HCT116 (cell line): ENCODE measurements around the gene YTHDC2. TPM values are rescaled to one million over a fixed set of nuclear protein-coding genes. Genes with fewer than 3 reads are reported as not detected.

Experiments used
- ATAC-seq: fragments of 200-7000 bp; cut with Tn5 transposase; 2 replicates; pipeline ENCODE4 v1.9.1; 2020; ENCODE audit warnings: mild to moderate bottlenecking, moderate library complexity
- BruUV-seq: library from RNA; stranded (reverse); fragments of 400-500 nt; replicated peaks from 2 replicates; lab custom pipeline; 2021; lab: Mats Ljungman, UMichigan
- CTCF ChIA-PET: fragments of 300-600 bp; sonication (Branson Sonifier 250); formaldehyde crosslinking; loops from one replicate; lab custom pipeline; 2021; ENCODE audit warnings: antibody characterized with exemption; lab: Charles Lee
- POLR2A ChIA-PET: fragments of 300-600, 350-600 bp; sonication (Branson Sonifier 250); formaldehyde crosslinking; loops from one replicate; lab custom pipeline; 2021; ENCODE audit warnings: antibody characterized with exemption; lab: Charles Lee
- RAD21 ChIA-PET, 2 experiments: fragments of 300-600 bp; sonication (Branson Sonifier 250); formaldehyde crosslinking; loops; one replicate each; lab custom pipeline; 2023; ENCODE audit warnings: low total read pairs in 2 of 2; ENCODE audit not compliant: uncharacterized antibody in 2 of 2, unreplicated experiment in 2 of 2, low non-redundant PET in 1 of 2; lab: Charles Lee
- DNase-seq: peaks from one replicate; pipeline ENCODE4 v3.0.0-alpha.2; 2010; ENCODE audit warnings: low read depth, low spot score
- H2AFZ ChIP-seq: fragments of 200-600 bp; shearing (Covaris generic), sonication (generic); 2 replicates; pipeline ENCODE4 v1.6.1; 2017; ENCODE audit warnings: low read depth, mixed run types, mixed read lengths, antibody characterized with exemption, low read length; ENCODE audit not compliant: poor library complexity, severe bottlenecking
- H3K27ac ChIP-seq: 2 replicates; pipeline ENCODE4 v1.5.1; 2012; ENCODE audit warnings: low read depth, low read length
- H3K27me3 ChIP-seq: fragments of 200-600 bp; sonication (generic); 2 replicates; pipeline ENCODE4 v1.6.1; 2016; ENCODE audit warnings: mixed run types, low read length, mixed read lengths; ENCODE audit not compliant: insufficient read depth
- H3K36me3 ChIP-seq, 2 experiments: fragments of 200-500 bp in 1 of 2; fragments of 200-600 bp in 1 of 2; sonication (Bioruptor generic) in 1 of 2; sonication (generic) in 1 of 2; 2 replicates each; pipeline versions ENCODE4 v1.5.1 to v1.6.1; 2014 to 2016; ENCODE audit warnings: low read length in 2 of 2, inconsistent platforms in 1 of 2, mixed read lengths in 1 of 2, mixed run types in 1 of 2; ENCODE audit not compliant: insufficient read depth in 2 of 2, control insufficient read depth in 1 of 2
- H3K4me1 ChIP-seq, 2 experiments: fragments of 200-600 bp in 1 of 2; sonication (generic) in 1 of 2; 2 replicates each; pipeline versions ENCODE4 v1.5.1 to v1.6.1; 2012 to 2017; ENCODE audit warnings: low read length in 2 of 2, inconsistent platforms in 1 of 2, mild to moderate bottlenecking in 1 of 2, mixed read lengths in 1 of 2, mixed run types in 1 of 2, moderate library complexity in 1 of 2; ENCODE audit not compliant: insufficient read depth in 2 of 2, control insufficient read depth in 1 of 2
- H3K4me2 ChIP-seq: fragments of 200-600 bp; sonication (generic); 2 replicates; pipeline ENCODE4 v1.6.1; 2017; ENCODE audit warnings: mixed run types, low read length, mixed read lengths
- H3K4me3 ChIP-seq, 2 experiments: fragments of 200-600 bp in 1 of 2; sonication (generic) in 1 of 2; replicated peaks in 1 of 2; 2 replicates each; pipeline ENCODE4 v1.5.1; 2011 to 2016; ENCODE audit warnings: low read length in 2 of 2, control low read depth in 1 of 2, low read depth in 1 of 2, mild to moderate bottlenecking in 1 of 2, mixed read lengths in 1 of 2, mixed run types in 1 of 2
- H3K79me2 ChIP-seq: fragments of 200-600 bp; sonication (generic); 2 replicates; pipeline ENCODE4 v1.6.1; 2017; ENCODE audit warnings: mild to moderate bottlenecking, mixed run types, low read length, moderate library complexity, mixed read lengths; ENCODE audit not compliant: insufficient read depth
- H3K9ac ChIP-seq: fragments of 200-600 bp; sonication (generic); 2 replicates; pipeline ENCODE4 v1.6.1; 2016; ENCODE audit warnings: low read length, mixed read lengths
- H3K9me2 ChIP-seq: fragments of 200-600 bp; sonication (generic), shearing (Covaris generic); 2 replicates; pipeline ENCODE4 v1.6.1; 2017; ENCODE audit warnings: mixed run types, mild to moderate bottlenecking, moderate library complexity; ENCODE audit not compliant: insufficient read depth
- H3K9me3 ChIP-seq, 2 experiments: fragments of 200-500 bp in 1 of 2; fragments of 200-600 bp in 1 of 2; sonication (Bioruptor generic) in 1 of 2; sonication (generic) in 1 of 2; 2 replicates each; pipeline ENCODE4 v1.6.1; 2014 to 2017; ENCODE audit warnings: low read length in 2 of 2, mixed read lengths in 2 of 2, inconsistent platforms in 1 of 2, low read depth in 1 of 2, mild to moderate bottlenecking in 1 of 2, mixed run types in 1 of 2, moderate library complexity in 1 of 2; ENCODE audit not compliant: control insufficient read depth in 1 of 2, insufficient read depth in 1 of 2
- H4K20me1 ChIP-seq: fragments of 200-600 bp; sonication (generic), shearing (Covaris generic); 2 replicates; pipeline ENCODE4 v1.6.1; 2017; ENCODE audit warnings: mixed run types, mild to moderate bottlenecking, moderate library complexity; ENCODE audit not compliant: insufficient read depth
- ATF3 ChIP-seq: IDR thresholded peaks from 2 replicates; pipeline ENCODE4 v1.6.1; 2012
- CBX3 ChIP-seq: IDR thresholded peaks from 2 replicates; pipeline ENCODE4 v1.6.1; 2012; ENCODE audit warnings: low read depth
- EGR1 ChIP-seq: IDR thresholded peaks from 2 replicates; pipeline ENCODE4 v1.6.1; 2012; ENCODE audit warnings: low read depth
- EZH2 ChIP-seq: fragments of 200-600 bp; sonication (generic); IDR thresholded peaks from 2 replicates; pipeline ENCODE4 v1.6.1; 2017; ENCODE audit warnings: antibody characterized with exemption, mixed run types
- FOSL1 ChIP-seq: IDR thresholded peaks from 2 replicates; pipeline ENCODE4 v1.6.1; 2012; ENCODE audit warnings: low read depth
- JUND ChIP-seq: IDR thresholded peaks from 2 replicates; pipeline ENCODE4 v1.6.1; 2012
- POLR2A ChIP-seq: IDR thresholded peaks from 2 replicates; pipeline ENCODE4 v1.7.0; 2011; ENCODE audit warnings: borderline replicate concordance; ENCODE audit not compliant: insufficient read depth, insufficient read length; ENCODE audit errors: extremely low read depth
- POLR2AphosphoS5 ChIP-seq: IDR thresholded peaks from 2 replicates; pipeline ENCODE4 v1.6.1; 2011; ENCODE audit warnings: mild to moderate bottlenecking, low read depth, low read length, moderate library complexity
- RAD21 ChIP-seq: IDR thresholded peaks from 2 replicates; pipeline ENCODE4 v1.6.1; 2012; ENCODE audit warnings: low read depth, mild to moderate bottlenecking
- SIN3A ChIP-seq: IDR thresholded peaks from 2 replicates; pipeline ENCODE4 v1.6.1; 2012; ENCODE audit warnings: low read depth
- SP1 ChIP-seq: IDR thresholded peaks from 2 replicates; pipeline ENCODE4 v1.6.1; 2012; ENCODE audit warnings: low read depth
- SRF ChIP-seq: IDR thresholded peaks from 2 replicates; pipeline ENCODE4 v1.6.1; 2012; ENCODE audit warnings: low read depth
- YY1 ChIP-seq: IDR thresholded peaks from 2 replicates; pipeline ENCODE4 v1.6.1; 2011; ENCODE audit warnings: low read length, low read depth, moderate library complexity, mild to moderate bottlenecking; ENCODE audit not compliant: insufficient replicate concordance; ENCODE audit errors: extremely low read depth
- ZFX ChIP-seq: fragments of 450-650 bp; IDR thresholded peaks from 2 replicates; pipeline ENCODE4 v1.6.1; 2017
- ZNF274 ChIP-seq: fragments of 200-500 bp; sonication (Bioruptor generic); IDR thresholded peaks from 2 replicates; pipeline ENCODE4 v1.6.1; 2014; ENCODE audit warnings: mild to moderate bottlenecking, low read depth, low read length, inconsistent platforms
- intact Hi-C: fragments of 100-400 bp; cut with micrococcal nuclease; formaldehyde crosslinking; loops from 2 replicates; pipeline ENCODE4 v1.10.0; 2022
- total RNA-seq: library from RNA; stranded (reverse); gene quantifications from one replicate; pipeline ENCODE4 v1.2.1, GENCODE V29; 2021; ENCODE audit not compliant: unreplicated experiment
- TF ChIP-seq, protein P1 (sequence below): IDR thresholded peaks from 2 replicates; pipeline ENCODE4 v1.6.1; 2012
- TF ChIP-seq, protein P2 (sequence below): IDR thresholded peaks from 2 replicates; pipeline ENCODE4 v1.6.1; 2012; ENCODE audit warnings: low read depth
- TF ChIP-seq, protein P3 (sequence below), 3 experiments: fragments of 200-600 bp in 1 of 3; sonication (generic) in 1 of 3; IDR thresholded peaks in 2 of 3; conservative IDR thresholded peaks in 1 of 3; 2 replicates each; pipeline ENCODE4 v1.5.1; 2012 to 2017; ENCODE audit warnings: low read depth in 2 of 3, low read length in 2 of 3, antibody characterized with exemption in 1 of 3, borderline replicate concordance in 1 of 3, control low read depth in 1 of 3, mild to moderate bottlenecking in 1 of 3, mixed read lengths in 1 of 3, mixed run types in 1 of 3, moderate library complexity in 1 of 3; ENCODE audit not compliant: insufficient read depth in 1 of 3

Gene YTHDC2
- total RNA-seq, 1 experiment from 2014 or later: 22.2 TPM

- H3K36me3 ChIP-seq: no peaks in the 10 kb centered on the region
- peaks cover 0 to 15% of the 10 kb centered on the region in 2 experiments; a peak in 1 of 4 replicates for H3K9me3 ChIP-seq
- H3K9ac ChIP-seq: no peak overlapping the region
- no peak overlapping the region for H3K4me2 ChIP-seq
- ChIA-PET CTCF (no interaction called here), RAD21 (no interaction called here), POLR2A (no interaction called here)
- TF ChIP-seq CBX3: no peak
- no peak for TF ChIP-seq ATF3
- no peak for TF ChIP-seq RAD21
- no peak for TF ChIP-seq ZFX
- no peak for TF ChIP-seq SIN3A
- TF ChIP-seq ZNF274: no peak
- TF ChIP-seq SP1: no peak
- TF ChIP-seq, protein P1, sequence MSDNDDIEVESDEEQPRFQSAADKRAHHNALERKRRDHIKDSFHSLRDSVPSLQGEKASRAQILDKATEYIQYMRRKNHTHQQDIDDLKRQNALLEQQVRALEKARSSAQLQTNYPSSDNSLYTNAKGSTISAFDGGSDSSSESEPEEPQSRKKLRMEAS: no peak
- no peak for TF ChIP-seq YY1
- TF ChIP-seq, protein P2, sequence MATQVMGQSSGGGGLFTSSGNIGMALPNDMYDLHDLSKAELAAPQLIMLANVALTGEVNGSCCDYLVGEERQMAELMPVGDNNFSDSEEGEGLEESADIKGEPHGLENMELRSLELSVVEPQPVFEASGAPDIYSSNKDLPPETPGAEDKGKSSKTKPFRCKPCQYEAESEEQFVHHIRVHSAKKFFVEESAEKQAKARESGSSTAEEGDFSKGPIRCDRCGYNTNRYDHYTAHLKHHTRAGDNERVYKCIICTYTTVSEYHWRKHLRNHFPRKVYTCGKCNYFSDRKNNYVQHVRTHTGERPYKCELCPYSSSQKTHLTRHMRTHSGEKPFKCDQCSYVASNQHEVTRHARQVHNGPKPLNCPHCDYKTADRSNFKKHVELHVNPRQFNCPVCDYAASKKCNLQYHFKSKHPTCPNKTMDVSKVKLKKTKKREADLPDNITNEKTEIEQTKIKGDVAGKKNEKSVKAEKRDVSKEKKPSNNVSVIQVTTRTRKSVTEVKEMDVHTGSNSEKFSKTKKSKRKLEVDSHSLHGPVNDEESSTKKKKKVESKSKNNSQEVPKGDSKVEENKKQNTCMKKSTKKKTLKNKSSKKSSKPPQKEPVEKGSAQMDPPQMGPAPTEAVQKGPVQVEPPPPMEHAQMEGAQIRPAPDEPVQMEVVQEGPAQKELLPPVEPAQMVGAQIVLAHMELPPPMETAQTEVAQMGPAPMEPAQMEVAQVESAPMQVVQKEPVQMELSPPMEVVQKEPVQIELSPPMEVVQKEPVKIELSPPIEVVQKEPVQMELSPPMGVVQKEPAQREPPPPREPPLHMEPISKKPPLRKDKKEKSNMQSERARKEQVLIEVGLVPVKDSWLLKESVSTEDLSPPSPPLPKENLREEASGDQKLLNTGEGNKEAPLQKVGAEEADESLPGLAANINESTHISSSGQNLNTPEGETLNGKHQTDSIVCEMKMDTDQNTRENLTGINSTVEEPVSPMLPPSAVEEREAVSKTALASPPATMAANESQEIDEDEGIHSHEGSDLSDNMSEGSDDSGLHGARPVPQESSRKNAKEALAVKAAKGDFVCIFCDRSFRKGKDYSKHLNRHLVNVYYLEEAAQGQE: no peak
- TF ChIP-seq EGR1: no peak
- TF ChIP-seq, protein P3, sequence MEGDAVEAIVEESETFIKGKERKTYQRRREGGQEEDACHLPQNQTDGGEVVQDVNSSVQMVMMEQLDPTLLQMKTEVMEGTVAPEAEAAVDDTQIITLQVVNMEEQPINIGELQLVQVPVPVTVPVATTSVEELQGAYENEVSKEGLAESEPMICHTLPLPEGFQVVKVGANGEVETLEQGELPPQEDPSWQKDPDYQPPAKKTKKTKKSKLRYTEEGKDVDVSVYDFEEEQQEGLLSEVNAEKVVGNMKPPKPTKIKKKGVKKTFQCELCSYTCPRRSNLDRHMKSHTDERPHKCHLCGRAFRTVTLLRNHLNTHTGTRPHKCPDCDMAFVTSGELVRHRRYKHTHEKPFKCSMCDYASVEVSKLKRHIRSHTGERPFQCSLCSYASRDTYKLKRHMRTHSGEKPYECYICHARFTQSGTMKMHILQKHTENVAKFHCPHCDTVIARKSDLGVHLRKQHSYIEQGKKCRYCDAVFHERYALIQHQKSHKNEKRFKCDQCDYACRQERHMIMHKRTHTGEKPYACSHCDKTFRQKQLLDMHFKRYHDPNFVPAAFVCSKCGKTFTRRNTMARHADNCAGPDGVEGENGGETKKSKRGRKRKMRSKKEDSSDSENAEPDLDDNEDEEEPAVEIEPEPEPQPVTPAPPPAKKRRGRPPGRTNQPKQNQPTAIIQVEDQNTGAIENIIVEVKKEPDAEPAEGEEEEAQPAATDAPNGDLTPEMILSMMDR (IDR thresholded peaks at IDR 0.05 in 2 of 3, conservative IDR thresholded peaks at IDR 0.05 in 1 of 3; ENCODE audit: borderline replicate concordance in 1 of 3, insufficient read depth in 1 of 3, low read depth in 2 of 3, low read length in 2 of 3): no peak
- no peak for TF ChIP-seq POLR2AphosphoS5
- no peak for TF ChIP-seq SRF
- TF ChIP-seq EZH2: no peak
- TF ChIP-seq POLR2A: no peak
- TF ChIP-seq JUND: no peak
- TF ChIP-seq FOSL1: no peak
- DNase-seq: no peak
- H3K4me3 ChIP-seq: no peak overlapping the region
- no peaks in the 10 kb centered on the region for H3K27me3 ChIP-seq
- no peak overlapping the region for H2AFZ ChIP-seq
- peaks cover 12 to 16% of the 10 kb centered on the region in 2 experiments for H3K4me1 ChIP-seq
- no peak for ATAC-seq
- H3K79me2 ChIP-seq: no peaks in the 10 kb centered on the region
- intact Hi-C loops: no loop called here
- no peaks in the 10 kb centered on the region for H4K20me1 ChIP-seq
- no peak overlapping the region for H3K27ac ChIP-seq
- H3K9me2 ChIP-seq: no peaks in the 10 kb centered on the region
- BruUV-seq: no TSS peak
These were observed 22.5 kb upstream of the YTHDC2 start for GRCh38 chr5:113491022-113491421.
